ENCODE measurements around the gene PDXP. TPM values are rescaled to one million over a fixed set of nuclear protein-coding genes. Genes with fewer than 3 reads are reported as not detected.
A peak's percentile ranks its signal among the peaks of the same experiment; 100 is the strongest.

PDXP gene
- total and polyA plus RNA-seq, 2 of the 13 experiments (the other 11 are each of a cell fraction or from before 2014, with no cell fraction given), result 58.2 to 70.6 TPM

- TF ChIP-seq ZNF230 (CRISPR knock-in tag; IDR thresholded peaks at IDR 0.05) (peak; percentile 80; the same call in 1 of the 2 replicates), ZNF10 (CRISPR knock-in tag; IDR thresholded peaks at IDR 0.05; ENCODE audit: borderline replicate concordance, low read depth) (no peak), YY1 (IDR thresholded peaks at IDR 0.05; ENCODE audit: insufficient read depth, insufficient replicate concordance, low read depth, low read length) (peak; percentile 48), ZFP90 (CRISPR knock-in tag; IDR thresholded peaks at IDR 0.05; ENCODE audit: borderline replicate concordance) (peak; percentile 47; the same call in 1 of the 2 replicates), ZNF280B (CRISPR knock-in tag; IDR thresholded peaks at IDR 0.05; ENCODE audit: borderline replicate concordance) (no peak), ZNF367 (CRISPR knock-in tag; IDR thresholded peaks at IDR 0.05; ENCODE audit: borderline replicate concordance) (no peak; the same call in 1 of the 2 replicates), ZNF282 (IDR thresholded peaks at IDR 0.05; ENCODE audit: partially characterized antibody) (no peak), NR1H2 (CRISPR knock-in tag; IDR thresholded peaks at IDR 0.05; ENCODE audit: borderline replicate concordance, low read depth) (no peak), ZNF619 (CRISPR knock-in tag; IDR thresholded peaks at IDR 0.05) (no peak; the same call in 1 of the 2 replicates), E2F2 (CRISPR knock-in tag; IDR thresholded peaks at IDR 0.05; ENCODE audit: borderline replicate concordance) (no peak), ZNF589 (CRISPR knock-in tag; conservative IDR thresholded peaks at IDR 0.05) (no peak; the same call in 1 of the 2 replicates), ZNF484 (CRISPR knock-in tag; IDR thresholded peaks at IDR 0.05; ENCODE audit: borderline replicate concordance, low read depth) (no peak), SP4 (CRISPR knock-in tag; IDR thresholded peaks at IDR 0.05) (peak; percentile 87), ZHX1 (CRISPR knock-in tag; IDR thresholded peaks at IDR 0.05; ENCODE audit: low read depth) (no peak), SALL1 (CRISPR knock-in tag; IDR thresholded peaks at IDR 0.05) (peak; percentile 52), NFE2L2 (IDR thresholded peaks at IDR 0.05; ENCODE audit: low read length) (no peak), TBX2 (CRISPR knock-in tag; IDR thresholded peaks at IDR 0.05; ENCODE audit: borderline replicate concordance) (peak; percentile 89), MED1 (CRISPR knock-in tag; IDR thresholded peaks at IDR 0.05) (peak; percentile 81), STAT5B (CRISPR knock-in tag; IDR thresholded peaks at IDR 0.05) (peak; percentile 90; the same call in 1 of the 2 replicates), EHMT2 (IDR thresholded peaks at IDR 0.05; ENCODE audit: borderline replicate concordance, low read depth, low read length) (no peak), RBFOX2 (IDR thresholded peaks at IDR 0.05; ENCODE audit: low read depth, low read length) (peak; percentile 83), ZMYM2 (CRISPR knock-in tag; IDR thresholded peaks at IDR 0.05) (no peak), THAP8 (CRISPR knock-in tag; IDR thresholded peaks at IDR 0.05; ENCODE audit: borderline replicate concordance) (no peak)
Measured at GRCh38 chr22:37686002-37686982, 27.8 kb downstream of the PDXP start, which contains the start of gene NOL12 (continued).

Measured in HepG2 (cell line).